22Rv1 (cell line): ENCODE data around the gene HSD17B14.

Source experiments
- ZFX ChIP-seq: fragments of 450-650 bp; IDR thresholded peaks from 2 replicates; pipeline ENCODE4 v1.6.1; 2017; ENCODE audit warnings: antibody characterized with exemption, borderline replicate concordance
- TF ChIP-seq, protein P1 (sequence below): fragments of 450-650 bp; IDR thresholded peaks from 2 replicates; pipeline ENCODE4 v1.5.1; 2017; ENCODE audit warnings: mild to moderate bottlenecking

GRCh38 chr19:48841571-48841970 is 5.3 kb upstream of the HSD17B14 start:
- TF ChIP-seq, protein P1, sequence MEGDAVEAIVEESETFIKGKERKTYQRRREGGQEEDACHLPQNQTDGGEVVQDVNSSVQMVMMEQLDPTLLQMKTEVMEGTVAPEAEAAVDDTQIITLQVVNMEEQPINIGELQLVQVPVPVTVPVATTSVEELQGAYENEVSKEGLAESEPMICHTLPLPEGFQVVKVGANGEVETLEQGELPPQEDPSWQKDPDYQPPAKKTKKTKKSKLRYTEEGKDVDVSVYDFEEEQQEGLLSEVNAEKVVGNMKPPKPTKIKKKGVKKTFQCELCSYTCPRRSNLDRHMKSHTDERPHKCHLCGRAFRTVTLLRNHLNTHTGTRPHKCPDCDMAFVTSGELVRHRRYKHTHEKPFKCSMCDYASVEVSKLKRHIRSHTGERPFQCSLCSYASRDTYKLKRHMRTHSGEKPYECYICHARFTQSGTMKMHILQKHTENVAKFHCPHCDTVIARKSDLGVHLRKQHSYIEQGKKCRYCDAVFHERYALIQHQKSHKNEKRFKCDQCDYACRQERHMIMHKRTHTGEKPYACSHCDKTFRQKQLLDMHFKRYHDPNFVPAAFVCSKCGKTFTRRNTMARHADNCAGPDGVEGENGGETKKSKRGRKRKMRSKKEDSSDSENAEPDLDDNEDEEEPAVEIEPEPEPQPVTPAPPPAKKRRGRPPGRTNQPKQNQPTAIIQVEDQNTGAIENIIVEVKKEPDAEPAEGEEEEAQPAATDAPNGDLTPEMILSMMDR, result no peak
- TF ChIP-seq ZFX, result no peak
